SK-N-MC (cell line): Measurements from ENCODE around the gene DDX17.
"Not testable (repeated sequence)": the region's sequence is repeated elsewhere in the genome, so short reads cannot be mapped to it uniquely, and the experiment has no call there.

Experiments used
- DNase-seq: peaks from one replicate; pipeline ENCODE4 v3.0.0-alpha.2; 2011; ENCODE audit warnings: low read depth, low spot score
- H3K27ac ChIP-seq: fragments of 200-600 bp; sonication (generic); 2 replicates; pipeline ENCODE4 v1.5.1; 2016; ENCODE audit warnings: mixed run types
- H3K36me3 ChIP-seq: fragments of 200-600 bp; sonication (generic); 2 replicates; pipeline ENCODE4 v1.6.1; 2017; ENCODE audit warnings: antibody characterized with exemption, low read length, mixed read lengths; ENCODE audit not compliant: insufficient read depth
- H3K4me3 ChIP-seq: fragments of 200-600 bp; sonication (generic); 2 replicates; pipeline ENCODE4 v1.5.1; 2016
- H3K9ac ChIP-seq: fragments of 200-600 bp; sonication (generic); 2 replicates; pipeline ENCODE4 v1.8.0; 2017; ENCODE audit warnings: mixed run types, mixed read lengths; ENCODE audit not compliant: insufficient read length
- H3K9me3 ChIP-seq: fragments of 200-600 bp; sonication (generic); 2 replicates; pipeline ENCODE4 v1.6.1; 2017; ENCODE audit warnings: low read depth, mild to moderate bottlenecking, antibody characterized with exemption, low read length, moderate library complexity, mixed read lengths
- EZH2 ChIP-seq: fragments of 200-600 bp; sonication (generic); IDR thresholded peaks from one replicate; pipeline ENCODE4 v1.6.1; 2017; ENCODE audit warnings: antibody characterized with exemption
- FOXP2 ChIP-seq: optimal IDR thresholded peaks from 2 replicates; pipeline ENCODE3; 2011; ENCODE audit warnings: mild to moderate bottlenecking, moderate library complexity; ENCODE audit not compliant: insufficient read depth; ENCODE audit errors: extremely low read length, control extremely low read depth
- POLR2AphosphoS5 ChIP-seq: IDR thresholded peaks from 2 replicates; pipeline ENCODE4 v1.6.1; 2012; ENCODE audit warnings: mild to moderate bottlenecking, low read depth, low read length, borderline replicate concordance

Gene DDX17

DNA sequence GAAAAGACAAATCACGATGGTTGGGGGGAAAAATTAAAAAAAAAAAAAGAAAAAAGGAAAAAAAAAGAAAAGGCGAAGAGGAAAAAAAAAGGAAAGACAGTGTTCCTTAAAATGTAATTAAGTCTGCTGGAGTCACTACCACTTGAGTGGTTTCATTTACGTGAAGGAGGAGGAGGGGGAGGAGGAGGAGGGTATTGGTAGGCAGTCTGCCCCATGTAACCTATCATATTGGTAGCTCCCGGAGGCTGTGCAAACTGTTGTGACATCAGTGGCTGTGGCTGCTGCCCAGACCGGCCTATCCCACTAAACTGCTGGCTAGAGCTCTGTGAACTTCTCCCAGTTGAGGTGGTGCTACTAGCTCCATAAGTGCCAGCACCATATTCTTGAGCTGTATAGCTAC, 20.3 kb downstream of the DDX17 start:
- no peak for TF ChIP-seq EZH2
- no peak for TF ChIP-seq POLR2AphosphoS5
- TF ChIP-seq FOXP2, result no peak
- H3K9me3 ChIP-seq, result no peaks in the 10 kb centered on the region
- no peak overlapping the region for H3K9ac ChIP-seq
- no peak overlapping the region for H3K27ac ChIP-seq
- no peak for DNase-seq
- H3K36me3 ChIP-seq, result peaks cover 97% of the 10 kb centered on the region
- no peak overlapping the region for H3K4me3 ChIP-seq

DNA sequence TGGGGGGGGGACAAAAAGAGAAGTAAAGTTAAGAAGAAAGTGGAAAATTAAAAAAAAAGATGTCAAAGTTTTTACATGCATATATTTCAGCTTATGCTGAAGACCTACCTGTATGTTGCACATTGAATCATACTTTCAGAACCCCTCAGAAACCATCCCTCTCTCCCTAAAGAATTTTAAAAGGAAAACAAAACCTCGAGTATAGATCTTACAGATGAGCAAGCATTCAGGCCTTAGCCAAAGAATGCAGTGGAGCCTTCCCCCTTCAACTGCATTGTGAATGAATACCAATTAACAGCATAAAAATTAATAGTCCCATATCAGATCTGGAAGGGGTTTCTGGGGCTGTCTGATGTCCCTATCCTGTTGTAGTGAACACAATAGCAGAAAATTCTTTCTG, 21.9 kb downstream of the DDX17 start:
- Histone ChIP-seq H3K36me3 (peaks cover 81% of the 10 kb centered on the region), H3K9ac (no peak overlapping the region), H3K4me3 (no peak overlapping the region), H3K27ac (no peak overlapping the region), H3K9me3 (no peaks in the 10 kb centered on the region)
- TF ChIP-seq EZH2 (no peak), FOXP2 (no peak), POLR2AphosphoS5 (no peak)
- DNase-seq, result no peak

DNA sequence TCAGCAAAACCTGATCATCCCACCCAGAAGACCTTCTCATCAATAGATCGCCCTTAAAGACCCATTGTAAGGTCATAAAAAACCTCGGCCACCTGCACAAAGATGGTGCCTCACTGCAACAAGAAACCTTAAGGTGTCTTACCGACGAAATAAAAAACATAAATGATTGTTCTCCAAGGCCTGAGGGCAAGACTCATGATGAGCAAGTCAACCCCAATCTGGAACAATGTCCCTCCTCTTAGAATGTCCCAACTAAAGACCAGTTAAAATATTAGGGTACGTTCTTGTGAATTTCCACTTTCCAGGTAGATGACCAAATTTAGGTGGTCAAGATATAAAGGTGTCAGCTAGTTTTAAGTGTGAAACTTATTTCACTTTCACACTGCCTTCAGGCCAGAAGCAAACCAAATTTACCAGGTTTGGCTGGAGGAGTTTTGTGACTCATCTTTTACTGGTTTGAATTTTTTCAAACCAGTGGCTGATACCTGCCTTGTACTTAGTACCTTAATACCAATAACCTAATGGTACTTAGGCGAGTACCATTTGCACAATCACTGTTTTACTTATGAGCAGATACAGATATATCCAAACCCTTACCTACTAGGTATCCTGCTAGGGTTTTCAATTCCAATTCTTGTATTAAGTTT, 23.3 kb downstream of the DDX17 start:
- no peak for DNase-seq
- Histone ChIP-seq H3K27ac (no peak overlapping the region), H3K36me3 (peaks cover 67% of the 10 kb centered on the region), H3K9ac (no peak overlapping the region), H3K9me3 (no peaks in the 10 kb centered on the region), H3K4me3 (no peak overlapping the region)
- TF ChIP-seq FOXP2, result no peak
- 0 out of 2 replicates have a peak, but pooled peaks have one; percentile 22 for TF ChIP-seq POLR2AphosphoS5

DNA sequence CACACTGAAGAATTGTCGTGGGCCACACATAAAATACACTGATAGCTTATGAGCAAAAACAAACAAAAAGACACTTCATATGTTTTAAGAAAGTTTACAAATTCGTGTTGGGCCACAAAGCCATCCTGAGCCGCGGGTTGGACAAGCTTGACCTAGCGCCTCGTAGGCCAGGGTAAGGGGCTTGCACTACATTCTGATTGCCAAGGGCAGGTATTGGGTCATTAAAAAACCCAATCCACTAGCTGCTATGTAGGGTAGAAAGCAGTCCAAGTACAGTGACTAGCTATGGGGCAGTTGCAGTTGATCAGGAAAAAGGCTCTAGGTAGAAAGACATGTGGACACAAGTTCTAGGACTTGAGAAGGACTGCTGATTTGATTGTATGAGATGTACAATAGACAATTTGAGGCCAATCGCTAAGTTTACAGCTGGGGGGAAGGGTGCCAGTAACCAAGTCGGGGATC, 24.2 kb downstream of the DDX17 start:
- no peak overlapping the region for H3K9ac ChIP-seq
- no peak overlapping the region for H3K4me3 ChIP-seq
- peaks cover 58% of the 10 kb centered on the region for H3K36me3 ChIP-seq
- DNase-seq, result no peak
- TF ChIP-seq EZH2 (no peak), FOXP2 (no peak), POLR2AphosphoS5 (no peak)
- H3K27ac ChIP-seq, result 0 out of 2 replicates have a peak overlapping the region, but pooled peaks have one; percentile 5
- H3K9me3 ChIP-seq, result no peaks in the 10 kb centered on the region

DNA sequence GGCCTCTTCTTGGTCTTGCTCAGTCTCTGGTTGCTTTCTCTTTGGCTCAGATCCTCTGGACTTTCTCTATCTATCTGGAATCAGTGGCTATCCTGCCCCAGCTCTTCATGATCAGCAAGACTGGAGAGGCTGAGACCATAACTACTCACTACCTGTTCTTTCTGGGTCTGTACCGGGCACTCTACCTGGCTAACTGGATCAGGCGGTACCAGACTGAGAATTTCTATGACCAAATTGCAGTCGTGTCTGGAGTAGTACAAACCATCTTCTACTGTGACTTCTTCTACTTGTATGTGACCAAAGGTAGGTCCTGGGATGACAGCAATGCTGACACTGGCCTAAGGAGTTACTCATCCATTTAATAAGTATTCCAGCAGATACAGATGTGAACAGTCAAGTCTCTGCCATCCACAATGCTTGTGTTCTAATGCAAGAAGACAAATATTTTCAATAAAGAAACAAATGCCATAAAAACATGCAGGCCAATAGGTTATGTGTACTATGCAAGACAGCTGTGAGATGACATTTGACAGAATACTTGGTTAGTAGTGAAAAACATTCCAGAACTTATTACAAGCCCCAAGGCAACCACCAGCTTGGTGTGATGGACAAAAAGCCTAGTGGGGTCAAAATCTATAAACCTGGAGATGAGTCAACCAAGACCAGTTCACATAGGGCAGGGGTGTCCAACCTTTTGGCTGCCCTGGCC, 24.8 kb downstream of the DDX17 start:
- TF ChIP-seq EZH2 (no peak), POLR2AphosphoS5 (no peak), FOXP2 (no peak)
- no peak overlapping the region for H3K4me3 ChIP-seq
- no peak overlapping the region for H3K9ac ChIP-seq
- peaks cover 52% of the 10 kb centered on the region for H3K36me3 ChIP-seq
- no peaks in the 10 kb centered on the region for H3K9me3 ChIP-seq
- peak overlapping the region; percentile 63 for H3K27ac ChIP-seq
- DNase-seq, result no peak

DNA sequence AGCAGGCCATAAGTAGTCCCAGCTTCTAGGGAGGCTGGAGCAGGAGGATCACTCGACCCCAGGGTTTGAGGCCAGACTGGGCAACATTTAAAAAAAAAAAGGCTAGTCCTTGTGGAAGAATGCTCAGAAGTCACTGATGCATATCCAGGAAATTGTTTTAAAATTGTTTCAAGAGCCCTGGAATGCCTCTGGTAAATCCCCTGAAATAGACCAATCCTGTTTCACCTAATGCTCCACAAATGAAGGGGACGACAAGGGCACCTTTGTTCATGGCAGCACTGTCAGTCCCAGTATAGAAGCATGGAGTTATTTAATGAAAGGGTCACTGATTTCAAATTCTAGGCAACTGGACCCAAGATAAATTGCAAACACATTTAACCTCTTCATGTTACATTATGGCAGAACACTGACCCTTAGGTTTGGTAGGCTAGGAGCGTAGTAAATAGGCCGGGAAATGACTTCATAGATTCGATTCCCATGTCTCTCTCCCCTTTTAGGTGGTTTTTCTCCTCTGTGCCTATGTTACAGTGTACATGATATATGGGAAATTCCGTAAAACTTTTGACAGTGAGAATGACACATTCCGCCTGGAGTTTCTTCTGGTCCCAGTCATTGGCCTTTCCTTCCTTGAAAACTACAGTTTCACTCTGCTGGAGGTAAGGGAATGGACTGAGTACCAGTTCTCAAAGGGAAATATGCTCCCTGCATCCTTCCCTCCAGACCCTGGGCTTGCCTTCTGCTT, 26.8 kb downstream of the DDX17 start:
- Histone ChIP-seq H3K4me3 (no peak overlapping the region), H3K27ac (peak overlapping the region; percentile 61; the same call in 1 of the 2 replicates), H3K36me3 (peaks cover 34% of the 10 kb centered on the region), H3K9ac (no peak overlapping the region), H3K9me3 (no peaks in the 10 kb centered on the region)
- no peak for DNase-seq
- TF ChIP-seq EZH2, result no peak
- no peak; the same call in 1 of the 2 replicates for TF ChIP-seq POLR2AphosphoS5
- no peak for TF ChIP-seq FOXP2

DNA sequence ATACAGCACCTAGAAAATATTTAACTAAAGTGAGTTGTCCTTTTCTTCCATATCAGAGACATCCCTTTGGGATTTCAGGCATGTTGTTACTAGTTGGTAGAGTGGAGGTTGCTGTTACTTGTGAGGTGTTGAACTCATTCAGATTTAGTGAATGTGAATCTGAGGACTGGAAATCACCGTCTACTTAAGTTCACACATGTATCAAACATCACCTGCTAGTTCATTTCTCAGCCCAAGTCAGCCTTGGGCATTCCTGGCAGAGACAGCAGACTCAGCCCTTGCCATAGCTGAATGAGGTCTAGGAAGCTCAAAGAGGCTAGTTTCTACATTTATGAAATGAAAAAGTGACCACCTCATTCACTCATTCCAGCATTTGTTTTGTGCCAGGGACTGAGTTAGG, 28.5 kb downstream of the DDX17 start:
- DNase-seq, result no peak
- Histone ChIP-seq H3K9ac (no peak overlapping the region), H3K36me3 (peaks cover 17% of the 10 kb centered on the region), H3K9me3 (no peaks in the 10 kb centered on the region), H3K4me3 (no peak overlapping the region), H3K27ac (no peak overlapping the region)
- no peak for TF ChIP-seq FOXP2
- TF ChIP-seq EZH2, result no peak

DNA sequence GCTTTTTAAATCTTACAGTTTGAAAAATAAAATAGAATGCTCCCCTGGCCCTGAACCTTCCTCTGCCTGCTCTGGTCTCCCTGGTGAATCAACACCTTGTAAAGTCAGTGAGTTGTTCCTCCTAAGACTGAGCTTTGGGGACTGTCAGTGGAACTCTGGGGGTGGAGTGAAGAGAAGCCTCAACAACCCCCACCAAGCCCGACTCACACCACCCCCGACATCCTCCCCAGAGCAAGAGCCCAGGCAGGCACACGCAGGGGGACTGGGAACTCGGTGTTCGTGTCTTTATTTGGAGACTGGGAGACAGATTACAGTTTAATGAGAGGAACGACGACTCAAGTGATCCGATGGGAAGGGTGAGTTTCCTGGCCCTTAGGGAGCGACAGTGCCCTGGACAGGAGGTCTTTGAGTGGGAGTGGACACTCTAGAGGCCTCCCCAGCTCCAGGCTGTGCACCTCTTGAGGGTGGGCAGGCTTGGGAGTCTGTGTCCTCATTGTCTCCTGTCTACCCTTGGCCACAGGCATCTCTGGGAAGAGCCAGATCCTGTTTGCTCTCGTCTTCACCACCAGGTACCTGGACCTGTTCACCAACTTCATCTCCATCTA, 32.0 kb downstream of the DDX17 start:
- no peak for DNase-seq
- Histone ChIP-seq H3K4me3 (no peak overlapping the region), H3K27ac (no peak overlapping the region), H3K9me3 (no peaks in the 10 kb centered on the region), H3K9ac (no peak overlapping the region), H3K36me3 (no peaks in the 10 kb centered on the region)
- TF ChIP-seq POLR2AphosphoS5 (no peak), EZH2 (no peak), FOXP2 (no peak)

DNA sequence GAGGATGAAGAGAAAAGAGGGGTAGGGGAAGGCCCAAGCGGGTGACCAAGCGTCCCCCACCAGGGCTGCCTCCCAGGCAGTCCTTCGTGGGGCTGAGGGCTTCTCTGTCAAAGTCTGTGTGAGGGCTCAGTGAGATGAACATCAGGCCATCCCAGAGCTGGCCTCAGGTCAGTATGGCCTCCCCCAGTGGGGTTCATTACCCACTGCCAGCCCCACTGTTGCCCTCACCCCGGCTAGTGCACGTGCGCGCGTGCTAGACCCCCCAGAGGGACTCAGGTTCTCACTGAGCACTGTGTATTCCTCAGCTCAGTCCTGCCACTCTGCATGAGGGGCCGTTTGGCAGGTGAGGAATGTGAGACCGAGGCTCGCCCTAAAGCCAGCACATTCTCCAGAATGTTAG, 34.9 kb downstream of the DDX17 start:
- Histone ChIP-seq H3K36me3 (no peaks in the 10 kb centered on the region), H3K9ac (no peak overlapping the region), H3K9me3 (no peaks in the 10 kb centered on the region), H3K4me3 (no peak overlapping the region), H3K27ac (no peak overlapping the region)
- TF ChIP-seq EZH2, result no peak
- no peak for TF ChIP-seq FOXP2
- no peak for TF ChIP-seq POLR2AphosphoS5
- no peak for DNase-seq

DNA sequence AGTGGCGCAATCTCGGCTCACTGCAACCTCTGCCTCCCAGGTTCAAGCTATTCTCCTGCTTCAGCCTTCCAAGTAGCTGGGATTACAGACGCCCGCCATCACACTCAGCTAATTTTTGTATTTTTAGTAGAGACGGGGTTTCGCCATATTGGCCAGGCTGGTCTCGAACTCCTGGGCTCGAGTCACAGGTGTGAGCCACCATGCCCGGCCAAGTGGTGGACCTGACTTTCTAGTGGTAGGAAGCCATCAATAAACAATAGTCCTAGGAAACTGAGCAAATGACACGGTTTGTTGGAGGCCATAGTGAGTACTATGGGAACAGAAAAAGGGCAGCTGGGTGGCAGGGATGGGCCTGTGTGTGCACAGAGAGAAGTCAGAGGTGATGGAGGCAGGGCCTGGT, 35.9 kb downstream of the DDX17 start:
- not testable (repeated sequence) for H3K9ac ChIP-seq, H3K27ac ChIP-seq, H3K9me3 ChIP-seq, DNase-seq, H3K4me3 ChIP-seq, H3K36me3 ChIP-seq
